GOT3 (cell line): ENCODE measurements around the gene BCHE.
"Not testable (repeated sequence)": the region's sequence is repeated elsewhere in the genome, so short reads cannot be mapped to it uniquely, and the experiment has no call there.

Experiments used
- DNase-seq: peaks from one replicate; lab custom pipeline; 2025; ENCODE audit warnings: mixed read lengths; lab: John Stamatoyannopoulos, UW

The BCHE gene

GRCh38 chr3:165816209-165816608 lies 21.0 kb downstream of the BCHE start:
- no peak for DNase-seq

GRCh38 chr3:165815682-165816081 lies 21.5 kb downstream of the BCHE start:
- DNase-seq = no peak

- no peak for DNase-seq
Observed at GRCh38 chr3:165814380-165814779, 22.8 kb downstream of the BCHE start.

- DNase-seq = not testable (repeated sequence)
Observed at GRCh38 chr3:165807937-165808336, 29.3 kb downstream of the BCHE start.

- no peak for DNase-seq
Observed at GRCh38 chr3:165805946-165806561, 31.2 kb downstream of the BCHE start.

- DNase-seq = no peak
Observed at GRCh38 chr3:165803471-165803870, 33.8 kb downstream of the BCHE start.

- DNase-seq = no peak
Observed at GRCh38 chr3:165800970-165801369, 36.3 kb downstream of the BCHE start.

- no peak for DNase-seq
Observed at GRCh38 chr3:165799026-165799425, 38.2 kb downstream of the BCHE start.

- no peak for DNase-seq
Observed at GRCh38 chr3:165797551-165797950, 39.7 kb downstream of the BCHE start.

GRCh38 chr3:165796701-165797100 lies 40.5 kb downstream of the BCHE start:
- no peak for DNase-seq

GRCh38 chr3:165788531-165788930 lies 48.7 kb downstream of the BCHE start:
- DNase-seq = no peak

- no peak for DNase-seq
Observed at GRCh38 chr3:165786013-165786412, 51.2 kb downstream of the BCHE start.

- no peak for DNase-seq
Observed at GRCh38 chr3:165784337-165784736, 52.9 kb downstream of the BCHE start.

- DNase-seq = no peak
Observed at GRCh38 chr3:165783383-165783782, 53.8 kb downstream of the BCHE start.

- no peak for DNase-seq
Observed at GRCh38 chr3:165778891-165779290, 58.3 kb downstream of the BCHE start.

- DNase-seq = no peak
Observed at GRCh38 chr3:165778456-165778855, 58.8 kb downstream of the BCHE start.

- DNase-seq = no peak
Observed at GRCh38 chr3:165775824-165776223, 61.4 kb downstream of the BCHE start.

GRCh38 chr3:165770781-165771180 lies 66.4 kb downstream of the BCHE start:
- DNase-seq = no peak

GRCh38 chr3:165768680-165769079 lies 68.5 kb downstream of the BCHE start:
- no peak for DNase-seq

GRCh38 chr3:165759041-165759440 lies 78.2 kb downstream of the BCHE start:
- no peak for DNase-seq

GRCh38 chr3:165755571-165755970 lies 81.7 kb downstream of the BCHE start:
- no peak for DNase-seq

GRCh38 chr3:165754219-165755007 lies 82.8 kb downstream of the BCHE start:
- DNase-seq = no peak

GRCh38 chr3:165753560-165753959 lies 83.7 kb downstream of the BCHE start:
- no peak for DNase-seq

GRCh38 chr3:165751637-165752036 lies 85.6 kb downstream of the BCHE start:
- no peak for DNase-seq
